ENCODE data around the gene EXT2.

Gene EXT2

DNA sequence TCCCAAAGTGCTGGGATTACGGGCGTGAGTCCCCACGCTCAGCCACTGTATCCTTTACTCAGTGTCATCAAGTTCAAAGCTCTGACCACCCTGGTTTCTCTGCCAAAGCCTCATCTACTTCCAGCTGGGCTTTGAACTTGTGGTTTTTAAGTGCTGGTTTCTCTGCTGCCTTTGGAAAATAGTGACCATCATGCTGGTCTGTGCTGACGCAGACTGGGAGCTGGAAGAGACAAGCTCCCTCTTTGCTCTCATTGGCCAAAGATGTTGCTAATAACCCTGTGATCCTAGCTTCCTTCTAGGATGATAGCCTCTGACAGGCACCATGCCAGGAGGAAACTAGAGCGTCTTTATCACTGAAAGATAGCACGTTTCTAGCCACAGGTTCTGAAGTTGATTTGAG is 152.0 kb downstream of the EXT2 start:
- DNase-seq: no peak

DNA sequence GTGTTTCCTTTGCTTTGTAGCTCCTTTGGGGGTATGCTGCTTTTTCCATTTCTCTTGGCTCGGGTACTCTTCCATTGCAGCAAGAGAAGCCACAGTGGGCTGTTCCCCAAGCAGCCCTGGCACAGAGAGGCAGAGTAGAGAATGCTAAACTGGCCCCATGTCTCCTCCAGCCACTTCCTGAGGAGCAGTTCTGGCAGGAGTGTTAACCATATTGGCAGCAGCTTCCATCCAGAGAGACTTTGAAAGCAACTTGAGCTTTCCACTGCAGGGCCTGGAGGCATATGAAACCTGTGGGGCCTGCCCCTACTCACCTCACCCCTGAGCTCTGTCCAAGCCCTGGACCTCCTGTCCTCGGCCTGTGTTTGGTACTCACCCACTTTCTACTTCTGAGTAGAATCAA is 152.6 kb downstream of the EXT2 start:
- DNase-seq: no peak

DNA sequence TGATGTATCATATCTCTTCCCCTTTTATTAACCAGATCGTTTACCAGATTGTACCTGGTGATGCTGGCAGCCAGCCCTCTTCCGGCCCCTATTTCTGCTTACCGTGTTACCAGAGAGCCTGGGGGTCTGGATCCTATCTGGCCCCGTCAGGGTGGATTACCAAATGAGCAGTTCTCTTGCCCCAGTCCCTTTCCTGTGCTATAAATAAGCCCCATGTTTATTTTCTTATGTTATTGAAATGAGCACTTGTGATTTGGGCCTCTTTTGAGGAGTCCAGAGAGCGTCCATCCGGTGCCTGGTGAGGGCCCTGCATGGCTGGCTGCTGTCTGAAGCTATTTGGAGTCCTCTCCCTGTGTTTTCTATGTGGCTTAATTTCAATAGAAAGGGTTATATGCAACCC is 154.9 kb downstream of the EXT2 start:
- no peak for DNase-seq

GRCh38 chr11:44252999-44253602 is 157.6 kb downstream of the EXT2 start:
- DNase-seq: no peak

DNA sequence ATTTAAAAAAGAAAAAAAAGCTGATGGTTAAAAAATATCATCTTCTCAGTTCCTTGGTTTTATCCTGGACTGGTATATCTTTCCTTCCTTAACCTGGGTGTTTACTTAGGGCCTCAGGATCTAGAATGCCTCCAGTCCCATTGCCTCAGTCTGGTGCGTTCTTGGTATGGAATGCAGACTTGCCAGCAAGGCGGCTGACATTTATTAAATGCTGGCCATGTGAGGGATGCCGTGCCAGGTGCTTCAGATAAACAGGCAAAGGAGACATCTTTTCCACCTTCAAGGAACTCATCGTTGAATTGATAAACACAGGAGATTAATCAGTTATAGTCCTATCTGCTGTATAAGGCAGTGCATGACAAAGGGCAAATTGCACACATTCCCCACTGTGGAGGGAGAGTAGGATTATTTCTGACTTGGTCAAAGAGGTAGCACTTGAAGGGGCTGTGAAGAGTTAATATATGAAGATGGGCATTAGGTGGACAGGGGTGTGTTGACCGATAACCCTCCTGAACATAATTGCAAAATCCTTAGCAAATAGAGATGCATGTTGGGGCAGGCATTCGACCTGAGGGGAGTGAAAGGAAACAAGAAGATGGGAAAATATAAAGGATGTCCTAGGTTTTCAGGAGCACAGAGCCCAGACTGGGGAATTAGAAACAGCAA is 160.1 kb downstream of the EXT2 start:
- no peak for DNase-seq

- no peak for DNase-seq
Measured at GRCh38 chr11:44256673-44257291, 161.3 kb downstream of the EXT2 start.

GRCh38 chr11:44257338-44258189 is 162.1 kb downstream of the EXT2 start:
- no peak for DNase-seq

GRCh38 chr11:44258190-44258489 is 162.7 kb downstream of the EXT2 start:
- DNase-seq: no peak

- DNase-seq: no peak
Measured at GRCh38 chr11:44258839-44259420, 163.5 kb downstream of the EXT2 start.

GRCh38 chr11:44260081-44260480 is 164.6 kb downstream of the EXT2 start:
- no peak for DNase-seq

DNA sequence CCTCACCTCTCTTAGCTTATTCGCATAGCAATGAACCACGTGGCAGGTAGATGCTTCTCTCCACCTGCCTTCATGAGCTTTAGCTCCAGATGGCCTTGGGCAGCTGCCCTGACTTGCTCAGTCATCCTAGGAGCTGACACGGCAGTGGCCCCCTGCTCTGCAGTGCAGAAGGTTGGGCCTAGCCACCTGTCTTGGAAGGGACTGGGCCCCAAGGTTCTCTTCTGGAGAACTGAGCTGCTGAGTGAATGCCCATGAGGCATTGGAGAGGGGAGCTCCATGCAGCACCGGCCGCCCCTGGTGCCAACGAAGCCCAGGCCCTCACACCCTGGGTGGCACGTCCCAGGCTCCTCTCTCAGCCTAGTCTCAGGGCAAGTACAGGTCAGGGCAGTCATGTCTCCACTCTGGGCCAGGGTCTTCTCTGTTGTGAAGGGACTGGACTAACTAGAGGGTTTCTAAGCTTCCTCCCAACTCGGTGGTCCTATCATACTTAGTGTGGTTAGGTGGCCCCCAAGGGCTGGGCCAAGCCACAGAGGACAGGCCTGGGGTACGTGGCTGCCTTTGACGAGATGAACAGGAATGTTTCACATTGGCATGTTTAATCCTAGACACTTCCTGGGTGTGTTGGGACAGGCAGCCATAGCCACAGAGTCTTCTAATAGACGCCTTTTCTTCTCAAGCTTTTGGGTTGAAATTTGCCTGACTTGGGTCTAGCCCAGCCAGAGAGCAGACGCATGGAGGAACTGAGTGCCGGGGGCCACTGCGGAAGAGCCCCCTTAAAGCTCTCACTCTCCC is 166.5 kb downstream of the EXT2 start:
- DNase-seq: no peak

- DNase-seq: no peak
Measured at GRCh38 chr11:44263738-44264437, 168.4 kb downstream of the EXT2 start.

DNA sequence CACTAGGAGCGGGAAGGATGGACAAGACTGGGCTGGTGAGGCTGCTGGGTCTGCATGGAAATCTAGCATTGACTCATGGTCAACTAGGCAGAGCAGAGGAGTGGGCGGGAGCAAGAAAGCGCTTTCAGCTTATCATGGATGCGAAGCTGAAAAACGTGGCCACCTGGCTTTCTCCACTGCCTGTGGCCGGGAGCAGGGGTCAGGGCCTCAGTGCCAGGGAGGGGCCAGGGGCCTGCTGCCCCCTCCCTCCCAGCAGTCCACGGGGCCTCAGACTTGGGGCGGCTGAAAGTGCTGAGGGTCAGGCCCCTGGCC is 168.9 kb downstream of the EXT2 start:
- DNase-seq: no peak

DNA sequence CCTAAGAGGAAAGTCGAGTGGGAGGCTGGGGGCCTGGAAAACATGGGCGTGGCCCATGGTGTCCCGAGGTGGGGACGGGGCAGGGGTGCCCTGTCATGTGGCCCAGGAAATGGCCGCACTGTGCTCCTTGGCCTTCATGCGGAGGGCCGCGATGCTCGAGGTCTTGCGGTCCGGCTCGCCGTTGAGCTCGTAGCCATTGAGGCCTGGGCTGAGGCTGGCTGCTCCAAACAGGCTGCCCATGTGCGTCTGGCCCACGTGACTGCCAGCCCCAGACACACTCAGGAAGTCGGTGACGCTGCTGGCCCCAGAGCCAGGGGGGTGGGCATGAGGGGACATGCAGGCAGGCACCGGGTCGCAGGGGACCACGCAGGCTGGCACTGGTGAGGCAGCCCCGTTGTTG is 169.3 kb downstream of the EXT2 start:
- DNase-seq: no peak

- DNase-seq: no peak
Measured at GRCh38 chr11:44266056-44266780, 170.7 kb downstream of the EXT2 start.

DNA sequence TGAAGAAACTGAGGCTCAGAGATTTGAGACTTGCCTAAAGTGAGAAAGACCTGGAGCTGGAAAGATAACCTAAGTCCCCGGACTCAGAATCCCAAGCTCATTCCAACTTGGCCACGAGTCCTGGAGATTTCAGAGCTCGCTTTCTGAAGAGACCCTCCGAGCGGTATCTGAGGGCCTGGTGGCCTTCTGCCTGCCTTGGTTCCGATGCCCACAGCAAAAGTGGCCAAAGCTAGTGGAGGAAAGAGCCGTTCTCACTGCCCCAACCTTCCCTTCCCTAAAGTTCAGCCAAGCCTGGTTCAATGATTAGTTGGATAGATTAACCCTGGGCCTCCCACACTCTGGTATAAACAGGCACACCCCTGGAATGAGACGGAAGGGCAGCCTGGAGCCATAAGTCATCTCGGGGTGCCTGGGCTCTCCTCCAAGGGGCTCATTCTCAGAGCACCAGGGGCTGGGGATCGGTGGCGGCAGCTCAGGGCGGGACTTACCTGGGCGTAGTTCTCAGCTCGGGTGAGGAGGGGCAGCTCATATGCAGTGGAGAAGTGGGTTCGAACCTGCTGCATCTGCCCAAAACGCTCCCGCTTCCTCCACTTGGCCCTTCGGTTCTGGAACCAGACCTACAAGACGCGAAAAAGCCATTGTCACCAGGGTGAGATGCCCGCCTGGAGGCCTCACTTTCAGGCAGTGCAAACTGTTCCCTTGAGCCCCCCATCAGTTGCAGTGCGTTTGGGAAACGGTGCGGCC is 171.7 kb downstream of the EXT2 start:
- no peak for DNase-seq

GRCh38 chr11:44267750-44268613 is 172.5 kb downstream of the EXT2 start:
- DNase-seq: no peak

DNA sequence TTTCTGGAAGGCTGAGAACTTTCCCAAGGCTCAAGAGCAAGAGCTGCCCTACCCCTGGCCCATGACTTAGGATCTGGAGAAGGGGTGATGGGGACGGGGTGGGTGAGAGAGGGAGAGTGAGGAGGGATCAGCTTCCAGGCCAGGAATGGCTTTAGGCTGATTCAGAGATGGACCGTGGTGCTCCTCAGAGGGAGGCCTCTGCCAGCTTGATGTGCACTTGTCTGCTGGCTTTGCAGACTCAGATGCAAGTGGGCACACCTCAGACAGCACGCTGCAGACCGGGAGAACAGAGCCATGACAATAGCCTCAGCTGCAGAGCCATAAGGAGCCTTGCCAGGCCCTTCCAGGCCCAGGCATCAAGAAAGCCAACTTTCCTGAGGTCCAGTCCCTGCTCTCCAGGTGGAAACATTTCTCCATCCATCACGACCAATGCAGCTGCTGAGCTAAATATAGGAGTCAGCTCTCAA is 173.2 kb downstream of the EXT2 start:
- DNase-seq: no peak
